GM19238 (cell line): ENCODE results near the gene MIX23.

ENCODE experiments used
- DNase-seq: peaks from one replicate; pipeline ENCODE4 v3.0.0; 2011; ENCODE audit warnings: low spot score; ENCODE audit not compliant: insufficient read length

MIX23 gene

DNA sequence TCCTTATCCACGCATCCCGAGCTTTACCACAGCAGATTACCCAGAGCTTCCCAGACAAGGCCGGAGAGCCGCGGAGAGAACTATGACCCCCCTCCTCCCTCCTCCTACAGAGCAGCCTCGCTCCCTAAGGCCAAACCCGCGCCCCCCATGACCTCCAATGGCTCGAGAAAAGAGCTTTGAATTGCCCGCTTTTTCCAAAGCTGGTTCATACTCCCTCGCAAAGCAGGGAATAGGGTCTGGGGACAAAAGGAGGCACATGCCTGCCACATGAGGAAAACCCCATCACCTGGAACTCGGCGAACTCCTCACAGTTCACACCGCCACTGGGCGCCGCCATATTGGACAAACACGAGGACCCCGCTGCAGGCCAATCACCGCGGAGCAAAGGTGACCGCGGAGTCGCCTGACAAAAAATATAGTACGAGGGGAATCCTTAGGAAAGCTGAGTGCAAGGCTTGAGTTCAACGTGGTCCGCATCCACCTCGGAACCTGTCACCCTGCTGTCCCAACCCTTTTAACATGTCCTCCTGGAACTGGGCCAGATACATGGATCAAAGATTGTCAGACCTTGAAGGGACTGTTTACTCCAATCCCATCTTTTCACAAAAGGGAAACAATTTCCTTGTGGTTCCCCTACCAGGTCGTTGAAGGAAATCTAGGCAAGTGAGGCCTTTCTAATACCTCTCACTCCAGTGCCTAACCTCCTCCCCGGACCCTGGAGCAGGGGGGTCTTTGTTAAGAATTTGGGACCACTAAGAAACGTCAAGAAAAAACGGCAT is at the start of gene MIX23:
Gene MIX23 (minus strand): TSS at position 344 of the 779 bp plus-strand sequence. CDS start 7 bp downstream, at position 337.
- DNase-seq = peak; percentile 61

DNA sequence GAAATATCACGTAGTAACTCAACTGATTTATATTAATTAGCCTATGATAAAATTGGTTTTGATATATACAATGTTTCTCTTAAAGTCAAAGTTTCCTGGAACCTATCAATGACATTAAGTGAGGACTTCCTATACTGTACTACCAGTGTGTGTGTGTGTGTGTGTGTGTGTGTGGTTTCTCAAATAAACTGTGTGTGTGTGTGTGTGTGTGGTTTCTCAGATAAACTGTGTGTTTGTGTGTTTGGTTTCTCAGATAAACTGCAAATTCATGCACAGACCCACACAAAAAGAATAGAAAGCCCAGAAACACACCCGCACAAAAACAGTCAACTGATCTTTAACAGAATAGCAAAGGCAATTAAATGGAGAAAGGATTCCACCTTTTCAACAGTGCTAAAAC is 47.3 kb upstream of the MIX23 start:
- no peak for DNase-seq

GRCh38 chr3:122427857-122428471 is 44.9 kb upstream of the MIX23 start:
- no peak for DNase-seq

GRCh38 chr3:122421836-122422235 is 38.8 kb upstream of the MIX23 start:
- DNase-seq = no peak

DNA sequence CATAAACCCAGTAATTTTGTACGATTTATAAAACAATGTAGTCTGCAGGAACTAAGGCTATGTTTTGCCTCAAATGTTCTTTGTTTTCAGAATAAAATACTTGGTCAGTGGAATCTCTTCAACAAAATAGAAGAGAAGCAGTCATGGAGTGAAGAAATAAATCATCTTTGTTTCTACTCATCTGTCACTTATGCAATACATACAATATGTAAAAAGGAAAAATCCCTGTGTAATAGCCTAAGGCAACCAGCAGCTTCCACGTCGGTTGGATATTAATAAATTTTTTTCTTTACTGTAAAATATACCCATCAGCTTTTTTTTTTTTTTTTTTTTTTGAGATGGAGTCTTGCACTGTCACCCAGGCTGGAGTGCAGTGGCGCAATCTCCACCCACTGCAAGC is 38.1 kb upstream of the MIX23 start:
- no peak for DNase-seq

DNA sequence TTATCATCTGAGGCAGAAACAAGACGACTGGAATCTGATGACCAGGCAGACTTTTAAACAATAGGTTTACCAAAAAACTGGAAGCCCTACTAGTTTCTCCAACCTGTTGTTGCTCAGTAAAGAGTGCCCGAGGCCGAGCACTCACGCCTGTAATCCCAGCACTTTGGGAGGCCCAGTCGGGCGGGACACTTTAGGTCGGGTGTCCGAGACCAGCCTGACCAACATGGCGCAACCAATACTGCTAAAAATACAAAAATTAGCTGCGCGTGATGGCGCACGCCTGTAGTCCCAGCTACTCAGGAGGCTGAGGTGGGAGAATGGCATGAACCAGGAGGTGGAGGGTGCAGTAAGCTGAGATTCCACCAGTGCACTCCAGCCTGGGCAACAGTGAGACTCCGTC is 33.9 kb upstream of the MIX23 start:
- DNase-seq = no peak

DNA sequence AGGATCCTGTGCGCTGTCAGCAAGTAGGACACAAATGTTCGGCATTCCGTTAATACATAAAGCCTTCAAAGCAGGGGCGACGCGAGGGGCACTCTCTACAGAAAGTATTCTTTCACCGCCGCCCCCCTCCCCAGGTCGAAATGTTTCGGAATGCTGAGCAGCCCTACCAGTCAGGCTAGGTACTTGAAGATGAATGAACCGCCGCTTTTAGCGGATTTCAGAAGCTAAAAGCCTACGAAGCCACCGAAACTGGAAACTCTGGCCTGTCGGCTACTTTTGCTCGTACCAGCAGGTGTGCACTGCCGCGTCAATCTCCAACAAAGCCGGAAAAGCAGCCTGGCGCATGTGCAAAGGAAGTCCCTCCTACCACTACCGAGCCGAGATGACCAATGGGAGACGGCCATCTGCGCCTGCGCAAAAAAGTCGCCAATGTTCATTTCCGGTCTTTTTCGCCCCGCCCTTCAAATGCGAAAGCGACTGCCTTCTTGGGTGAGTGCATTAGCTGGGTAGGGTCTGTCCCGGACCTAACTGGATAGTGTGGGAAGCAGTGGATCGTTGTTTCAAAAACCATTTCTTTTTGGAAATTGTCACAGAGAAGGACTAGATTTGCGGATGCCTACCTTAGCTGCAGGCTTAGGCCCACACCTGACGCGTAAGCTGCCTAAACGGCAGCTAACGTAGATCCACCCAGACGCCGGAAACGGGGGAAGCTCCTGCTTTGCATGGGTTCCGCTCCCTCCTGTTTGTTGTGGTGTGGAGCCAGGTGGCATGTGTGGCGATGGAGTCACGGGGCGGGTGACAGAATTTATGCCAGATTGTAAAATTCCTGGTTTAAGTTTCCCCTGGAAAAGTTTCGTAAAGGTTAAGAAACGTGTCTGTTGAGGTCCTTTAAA is 33.0 kb upstream of the MIX23 start, which contains the start of gene WDR5B:
Gene WDR5B (minus strand): TSS at position 301 of the 893 bp plus-strand sequence. CDS start 534 bp downstream, outside the sequence.
- DNase-seq = peak; percentile 83

GRCh38 chr3:122415104-122415744 is 32.2 kb upstream of the MIX23 start:
- peak; percentile 61 for DNase-seq

DNA sequence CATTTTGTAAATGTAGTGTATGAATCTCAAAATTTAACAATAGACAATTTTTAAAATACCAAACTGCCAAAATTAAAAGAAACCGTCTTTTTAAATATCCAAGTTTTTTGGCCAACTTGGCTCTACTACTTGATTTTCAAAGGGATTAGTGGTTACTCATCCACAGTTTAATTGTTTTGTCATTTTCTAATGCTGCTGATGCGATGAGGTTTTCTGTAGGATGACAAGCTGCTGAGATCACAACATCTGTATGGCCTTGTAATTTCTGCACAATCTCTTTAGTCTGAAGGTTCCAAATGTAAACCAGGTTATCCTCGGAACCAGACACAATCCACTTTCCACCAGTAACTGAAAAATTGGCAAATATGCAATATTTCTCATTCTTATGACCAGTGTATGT is 31.4 kb upstream of the MIX23 start:
- no peak for DNase-seq

- no peak for DNase-seq
Observed at GRCh38 chr3:122410639-122411038, 27.6 kb upstream of the MIX23 start.

- DNase-seq = no peak
Observed at GRCh38 chr3:122410111-122410510, 27.1 kb upstream of the MIX23 start.

DNA sequence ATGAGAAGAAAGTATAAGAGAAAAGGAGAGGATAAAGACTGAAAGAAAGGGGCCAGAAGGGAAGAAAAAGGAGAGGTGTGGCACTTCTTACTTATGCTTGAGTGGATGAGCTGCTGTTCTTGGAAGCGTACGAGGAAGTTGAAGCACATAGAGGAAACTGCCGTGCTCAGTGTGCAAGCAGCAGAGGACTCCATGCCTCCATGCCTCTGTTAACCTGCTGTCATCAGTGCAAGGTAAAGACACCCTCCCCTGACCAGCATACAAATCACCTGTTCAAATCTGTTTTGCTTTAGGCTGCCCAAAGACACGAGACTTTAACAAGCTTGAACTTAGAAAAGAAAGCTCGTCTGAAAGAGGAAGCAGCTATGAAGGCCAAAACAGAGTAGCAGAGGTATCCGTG is 26.4 kb upstream of the MIX23 start:
- DNase-seq = no peak

GRCh38 chr3:122407946-122408345 is 24.9 kb upstream of the MIX23 start:
- no peak for DNase-seq

- DNase-seq = no peak
Observed at GRCh38 chr3:122406198-122406597, 23.2 kb upstream of the MIX23 start.

- DNase-seq = no peak
Observed at GRCh38 chr3:122405015-122405414, 22.0 kb upstream of the MIX23 start.

- DNase-seq = no peak
Observed at GRCh38 chr3:122403489-122403888, 20.5 kb upstream of the MIX23 start.

DNA sequence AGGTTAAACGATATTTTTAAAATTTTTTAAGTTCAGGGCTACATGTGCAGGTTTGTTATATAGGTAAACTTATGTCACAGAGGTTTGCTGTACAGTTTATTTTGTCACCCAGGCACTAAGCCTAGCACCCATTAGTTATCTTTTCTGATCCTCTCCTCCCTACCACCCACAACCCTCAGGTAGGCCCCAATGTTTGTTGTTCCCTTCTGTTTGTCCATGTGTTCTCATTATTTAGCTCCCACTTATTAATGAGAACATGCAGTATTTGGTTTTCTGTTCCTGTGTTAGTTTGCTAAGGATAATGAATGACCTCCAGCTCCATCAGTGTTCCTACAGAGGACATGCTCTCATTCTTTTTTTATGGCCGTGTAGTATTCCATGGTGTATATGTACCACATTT is 15.9 kb upstream of the MIX23 start:
- no peak for DNase-seq

DNA sequence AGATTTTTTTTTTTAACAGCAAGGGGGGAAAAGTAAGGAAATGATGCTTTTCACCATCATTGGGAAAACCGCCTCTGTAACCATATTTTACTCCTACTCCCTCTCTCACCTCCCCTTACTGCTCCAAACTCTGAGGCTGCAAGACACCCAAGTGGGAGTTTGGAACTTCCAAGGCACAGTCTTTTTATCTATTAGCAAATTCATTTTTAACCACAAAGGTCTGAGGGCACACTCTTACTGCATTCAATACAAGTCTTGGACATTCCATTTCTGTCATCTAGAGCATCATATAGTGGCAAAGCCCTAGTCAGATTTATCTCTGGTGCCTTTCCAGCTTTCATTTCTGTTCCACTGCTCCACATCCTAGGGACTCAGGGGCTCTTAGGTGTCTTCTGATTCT is 14.2 kb upstream of the MIX23 start:
- no peak for DNase-seq

- no peak for DNase-seq
Observed at GRCh38 chr3:122396511-122396910, 13.5 kb upstream of the MIX23 start.

DNA sequence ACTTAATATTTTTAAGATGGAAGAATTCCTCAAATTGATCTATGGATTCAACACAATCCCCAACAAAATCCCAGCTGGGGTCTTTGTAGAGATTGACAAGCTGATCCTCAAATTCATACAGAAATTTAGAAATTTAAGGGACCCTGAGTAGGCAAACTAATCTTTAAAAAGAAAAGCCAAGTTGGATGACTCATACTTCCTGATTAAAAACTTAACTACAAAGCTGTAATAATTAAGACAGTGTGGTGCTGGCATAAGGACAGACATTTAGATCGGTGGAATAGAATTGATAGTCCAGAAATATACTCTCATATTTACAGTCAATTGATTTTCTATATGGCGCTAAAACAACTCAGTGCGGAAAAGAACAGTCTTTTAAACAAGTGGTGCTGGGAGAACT is 12.6 kb upstream of the MIX23 start:
- DNase-seq = no peak

- no peak for DNase-seq
Observed at GRCh38 chr3:122394173-122394572, 11.1 kb upstream of the MIX23 start.
